H1 (cell line): ENCODE results near the gene CCDC157. TPM values are rescaled to one million over a fixed set of nuclear protein-coding genes. Genes with fewer than 3 reads are reported as not detected.

Source experiments
- CTCF ChIA-PET: fragments of 300-600 bp; sonication (Branson Sonifier 250); formaldehyde crosslinking; loops from one replicate; lab custom pipeline; 2021; ENCODE audit not compliant: partially characterized antibody; lab: Charles Lee
- POLR2A ChIA-PET: fragments of 300-600 bp; sonication (Branson Sonifier 250); formaldehyde crosslinking; loops from one replicate; lab custom pipeline; 2021; ENCODE audit warnings: inconsistent platforms; ENCODE audit not compliant: partially characterized antibody; lab: Charles Lee
- DNase-seq, 2 experiments: peaks; one replicate each; pipeline versions ENCODE4 v3.0.0 to v3.0.0-alpha.2; 2010 to 2022; ENCODE audit warnings: low spot score in 2 of 2, low read depth in 1 of 2, mixed read lengths in 1 of 2
- FAIRE-seq: peaks from 2 replicates; lab custom pipeline; 2011; peaks lifted over from hg19 to GRCh38; lab: Jason Lieb, UNC
- H2AFZ ChIP-seq: 2 replicates; pipeline ENCODE4 v1.8.1; 2012; ENCODE audit warnings: low read length, inconsistent platforms
- H2AK5ac ChIP-seq: 2 replicates; pipeline ENCODE4 v1.6.1; 2013; ENCODE audit warnings: low read depth, low read length
- H2BK120ac ChIP-seq: replicated peaks from 2 replicates; pipeline ENCODE3; 2013; ENCODE audit warnings: low read depth, low read length, inconsistent platforms
- H2BK12ac ChIP-seq: 2 replicates; pipeline ENCODE4 v1.6.1; 2013; ENCODE audit warnings: low read depth, low read length
- H2BK15ac ChIP-seq: 2 replicates; pipeline ENCODE4 v1.6.1; 2013; ENCODE audit warnings: low read length
- H2BK20ac ChIP-seq: 2 replicates; pipeline ENCODE4 v1.6.1; 2013; ENCODE audit warnings: low read length
- H2BK5ac ChIP-seq: 2 replicates; pipeline ENCODE4 v1.6.1; 2013; ENCODE audit warnings: low read depth, low read length
- H3K14ac ChIP-seq: 2 replicates; pipeline ENCODE4 v1.6.1; 2013; ENCODE audit warnings: inconsistent platforms; ENCODE audit not compliant: insufficient read length
- H3K18ac ChIP-seq: 2 replicates; pipeline ENCODE4 v1.6.1; 2013; ENCODE audit warnings: low read length; ENCODE audit errors: extremely low read depth
- H3K23ac ChIP-seq: 2 replicates; pipeline ENCODE4 v1.6.1; 2013; ENCODE audit warnings: inconsistent platforms; ENCODE audit not compliant: insufficient read length
- H3K23me2 ChIP-seq: 2 replicates; pipeline ENCODE4 v1.6.1; 2013; ENCODE audit warnings: low read depth, low read length
- H3K27ac ChIP-seq: 2 replicates; pipeline ENCODE4 v1.6.1; 2011; ENCODE audit warnings: low read depth, low read length, inconsistent platforms
- H3K27me3 ChIP-seq, 4 experiments: replicated peaks in 1 of 4; 1 replicate in 1 of 4; 2 replicates in 3 of 4; pipeline versions ENCODE4 v1.6.1 to v1.8.1; 2011 to 2013; ENCODE audit warnings: low read length in 3 of 4, mild to moderate bottlenecking in 3 of 4, inconsistent platforms in 2 of 4, mixed read lengths in 2 of 4, moderate library complexity in 1 of 4; ENCODE audit not compliant: control insufficient read depth in 3 of 4, insufficient read depth in 3 of 4; ENCODE audit errors: extremely low read depth in 1 of 4
- H3K36me3 ChIP-seq, 4 experiments: 2 replicates each; pipeline versions ENCODE4 v1.6.1 to v1.8.1; 2011 to 2013; ENCODE audit warnings: mild to moderate bottlenecking in 4 of 4, low read length in 3 of 4, moderate library complexity in 2 of 4, control low read depth in 1 of 4, inconsistent platforms in 1 of 4; ENCODE audit not compliant: insufficient read depth in 4 of 4, control insufficient read depth in 2 of 4
- H3K4ac ChIP-seq: replicated peaks from 2 replicates; pipeline ENCODE3; 2013; ENCODE audit warnings: low read length, low read depth, mixed read lengths, inconsistent platforms; ENCODE audit not compliant: insufficient read length
- H3K4me1 ChIP-seq, 4 experiments: replicated peaks in 1 of 4; 1 replicate in 1 of 4; 2 replicates in 3 of 4; pipeline versions ENCODE4 v1.6.1 to v1.8.1; 2011 to 2013; ENCODE audit warnings: low read length in 3 of 4, inconsistent platforms in 2 of 4, mixed read lengths in 1 of 4; ENCODE audit not compliant: insufficient read depth in 4 of 4, control insufficient read depth in 3 of 4
- H3K4me2 ChIP-seq, 2 experiments: 2 replicates each; pipeline versions ENCODE4 v1.6.1 to v1.8.1; 2011 to 2013; ENCODE audit warnings: low read depth in 2 of 2, low read length in 2 of 2, control low read depth in 1 of 2, inconsistent platforms in 1 of 2, mild to moderate bottlenecking in 1 of 2; ENCODE audit not compliant: insufficient read depth in 1 of 2
- H3K4me3 ChIP-seq, 4 experiments: fragments of 200-600, 300-600 bp in 1 of 4; sonication (generic), shearing (Covaris generic), sonication (Bioruptor Twin) in 1 of 4; 2 replicates each; pipeline versions ENCODE4 v1.5.1 to v1.8.1; 2011 to 2016; ENCODE audit warnings: low read length in 4 of 4, low read depth in 3 of 4, control low read depth in 2 of 4, inconsistent platforms in 2 of 4, mild to moderate bottlenecking in 2 of 4, mixed read lengths in 1 of 4, moderate library complexity in 1 of 4; ENCODE audit not compliant: insufficient read depth in 2 of 4; ENCODE audit errors: extremely low read depth in 1 of 4
- H3K56ac ChIP-seq: replicated peaks from 2 replicates; pipeline ENCODE3; 2013; ENCODE audit warnings: low read depth, mild to moderate bottlenecking, mixed read lengths, low read length, inconsistent platforms; ENCODE audit not compliant: insufficient read length
- H3K79me1 ChIP-seq: 2 replicates; pipeline ENCODE4 v1.6.1; 2013; ENCODE audit warnings: low read depth, low read length, control low read depth
- H3K79me2 ChIP-seq, 2 experiments: 2 replicates each; pipeline versions ENCODE4 v1.6.1 to v1.8.1; 2012 to 2013; ENCODE audit warnings: low read length in 2 of 2, mild to moderate bottlenecking in 2 of 2, inconsistent platforms in 1 of 2; ENCODE audit not compliant: insufficient read depth in 2 of 2, control insufficient read depth in 1 of 2
- H3K9ac ChIP-seq, 4 experiments: replicated peaks in 1 of 4; 1 replicate in 1 of 4; 2 replicates in 3 of 4; pipeline versions ENCODE4 v1.6.1 to v1.8.1; 2011 to 2013; ENCODE audit warnings: low read depth in 3 of 4, low read length in 3 of 4, control low read depth in 2 of 4, mild to moderate bottlenecking in 2 of 4, moderate library complexity in 2 of 4, inconsistent platforms in 1 of 4; ENCODE audit errors: extremely low read depth in 1 of 4
- H3K9me3 ChIP-seq, 2 experiments: 2 replicates each; pipeline versions ENCODE4 v1.6.1 to v1.8.1; 2012 to 2013; ENCODE audit warnings: mild to moderate bottlenecking in 2 of 2, moderate library complexity in 2 of 2, control low read depth in 1 of 2, inconsistent platforms in 1 of 2, low read depth in 1 of 2, low read length in 1 of 2, mixed read lengths in 1 of 2; ENCODE audit not compliant: insufficient read depth in 2 of 2
- H4K20me1 ChIP-seq, 2 experiments: replicated peaks in 1 of 2; 2 replicates each; pipeline versions ENCODE3 to v1.8.1; 2011 to 2013; ENCODE audit warnings: inconsistent platforms in 2 of 2, low read length in 2 of 2, mild to moderate bottlenecking in 1 of 2; ENCODE audit not compliant: insufficient read depth in 2 of 2, control insufficient read depth in 1 of 2
- H4K5ac ChIP-seq: 2 replicates; pipeline ENCODE4 v1.6.1; 2013; ENCODE audit warnings: low read length, low read depth, mixed read lengths, inconsistent platforms; ENCODE audit not compliant: insufficient read length
- H4K8ac ChIP-seq: 2 replicates; pipeline ENCODE4 v1.8.0; 2013; ENCODE audit warnings: mild to moderate bottlenecking, moderate library complexity, low read length, inconsistent platforms; ENCODE audit not compliant: insufficient read depth; ENCODE audit errors: extremely low read depth
- H4K91ac ChIP-seq: replicated peaks from 2 replicates; pipeline ENCODE3; 2013; ENCODE audit warnings: low read length, mixed read lengths, inconsistent platforms; ENCODE audit not compliant: insufficient read length
- CBX8 ChIP-seq: fragments of 300-800, 300-1000 bp; sonication (generic); IDR thresholded peaks from 2 replicates; pipeline ENCODE4 v1.7.1; 2016; ENCODE audit warnings: low read depth, low read length, borderline replicate concordance
- SRF ChIP-seq: IDR thresholded peaks from 2 replicates; pipeline ENCODE4 v1.6.1; 2011; ENCODE audit warnings: mild to moderate bottlenecking, low read depth, low read length, moderate library complexity
- WGBS, 2 experiments: shearing (Covaris generic) in 1 of 2; methylation state at CpG; one replicate each; pipeline versions ENCODE4 v1.1.6 to v1.1.7; 2013 to 2015; ENCODE audit warnings: low lambda C conversion rate in 2 of 2, mixed read lengths in 2 of 2, inconsistent platforms in 1 of 2, low coverage in 1 of 2, missing lambda C conversion rate in 1 of 2; ENCODE audit not compliant: insufficient replicate concordance in 2 of 2, insufficient coverage in 1 of 2, insufficient read length in 1 of 2; ENCODE audit errors: extremely low coverage in 1 of 2, missing lambda C conversion rate in 1 of 2; 5-methylcytosine and 5-hydroxymethylcytosine counted together
- polyA plus RNA-seq, 7 experiments: library from polyadenylated mRNA; depleted of rRNA in 3 of 7; stranded (reverse) in 5 of 7; unstranded in 2 of 7; fragments of >200 nt in 5 of 7; fragments of 200-250 nt in 2 of 7; gene quantifications; 1 replicate in 5 of 7; 2 replicates in 1 of 7; 4 replicates in 1 of 7; pipeline versions ENCODE4 v1.2.1 to v1.2.3, GENCODE V29; 2011 to 2013; ENCODE audit warnings: missing spikeins in 2 of 7, mixed read lengths in 2 of 7
- total RNA-seq: library from RNA; stranded (reverse); fragmentation: NEBNext Ultra II Directional; extraction: Animal tissue kit (Norgen Biotek cat#: 25700); gene quantifications from 2 replicates; pipeline ENCODE4 v1.2.1, GENCODE V29; 2021
- TF ChIP-seq, protein P1 (sequence below): IDR thresholded peaks from 2 replicates; pipeline ENCODE4 v1.6.1; 2011; ENCODE audit warnings: low read depth, mild to moderate bottlenecking, low read length; ENCODE audit not compliant: insufficient read depth

CCDC157 gene
- total and polyA plus RNA-seq, 2 of the 8 experiments (the other 6 are each of a cell fraction or from before 2014, with no cell fraction given) = 4.1 to 8.4 TPM

DNA sequence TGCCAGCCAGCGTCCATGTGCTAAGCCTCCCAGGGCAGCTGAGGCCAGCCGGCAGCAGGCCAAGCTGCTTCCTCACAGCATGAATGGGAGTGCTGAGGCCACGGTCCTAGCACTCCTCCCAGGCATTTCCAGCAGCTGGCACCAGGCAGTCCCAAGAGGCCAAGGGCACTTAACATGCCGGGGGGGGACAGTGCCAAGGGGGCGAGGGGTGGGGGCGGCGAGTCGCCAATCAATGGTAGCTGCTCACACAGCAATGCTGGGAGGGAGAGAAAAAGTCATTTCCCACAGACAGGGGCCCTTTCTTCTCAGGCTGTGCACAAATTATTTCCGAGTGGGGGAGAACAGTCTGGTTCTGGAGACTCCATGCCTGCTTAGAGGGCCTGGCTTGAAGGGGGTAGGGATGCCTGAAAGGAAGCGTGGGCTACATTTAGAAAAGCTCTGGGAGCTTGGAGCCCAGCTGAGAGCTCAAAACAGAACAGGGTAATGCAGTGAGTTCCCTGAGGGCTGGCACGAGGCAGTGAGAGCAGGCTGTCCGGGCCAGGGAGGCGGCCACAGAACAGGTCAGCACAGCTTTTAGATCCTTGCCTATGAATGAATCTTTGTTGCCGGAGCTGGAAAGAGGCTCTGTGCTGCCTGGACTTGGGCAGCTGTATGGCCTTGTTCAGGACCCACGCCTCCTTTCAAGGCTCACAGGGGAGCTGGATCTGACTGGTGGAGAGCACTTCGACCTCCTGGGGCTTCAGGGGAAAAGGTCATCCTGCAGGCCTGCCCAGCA lies 15.7 kb upstream of the CCDC157 start:
- Histone ChIP-seq H2BK12ac (no peak overlapping the region), H3K27ac (no peak overlapping the region), H3K27me3 (no peaks in the 10 kb centered on the region), H4K20me1 (peaks cover 6 to 14% of the 10 kb centered on the region in 2 experiments), H3K4me2 (no peak overlapping the region), H4K91ac (no peak overlapping the region), H3K36me3 (peaks cover 50 to 98% (median 95%) of the 10 kb centered on the region in 4 experiments), H3K4me3 (no peak overlapping the region), H3K4ac (no peak overlapping the region), H2BK5ac (no peak overlapping the region), H2AK5ac (no peak overlapping the region), H3K79me1 (no peaks in the 10 kb centered on the region; the same call in 1 of the 2 replicates), H4K8ac (no peak overlapping the region), H3K56ac (no peak overlapping the region), H3K4me1 (no peaks in the 10 kb centered on the region), H2BK20ac (no peak overlapping the region), H3K23me2 (no peaks in the 10 kb centered on the region), H3K23ac (no peak overlapping the region), H3K9ac (no peak overlapping the region), H2BK120ac (no peak overlapping the region), H3K14ac (no peak overlapping the region), H3K79me2 (no peaks in the 10 kb centered on the region), H2BK15ac (no peak overlapping the region), H3K18ac (no peak overlapping the region), H3K9me3 (no peaks in the 10 kb centered on the region), H2AFZ (no peak overlapping the region), H4K5ac (no peak overlapping the region)
- 81% methylated on average over 10 of the region's 16 CpGs; no CpG with 5 or more reads in 1 of the 2 experiments for WGBS, 2 experiments
- FAIRE-seq (no peak), DNase-seq (no peak)
- TF ChIP-seq SRF (no peak), CBX8 (no peak)
- TF ChIP-seq, protein P1, sequence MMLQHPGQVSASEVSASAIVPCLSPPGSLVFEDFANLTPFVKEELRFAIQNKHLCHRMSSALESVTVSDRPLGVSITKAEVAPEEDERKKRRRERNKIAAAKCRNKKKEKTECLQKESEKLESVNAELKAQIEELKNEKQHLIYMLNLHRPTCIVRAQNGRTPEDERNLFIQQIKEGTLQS = no peak
- ChIA-PET POLR2A (interaction anchor here (0.8 to 2.6 kb wide), 8 partner anchors 9 to 1044 kb away, joined by 3 to 11 read pairs (median 3); partner anchors contain the start of genes CCDC157 and SF3A1), CTCF (interaction anchor here (0.6 to 5.4 kb wide), 5 partner anchors 9 to 55 kb away, joined by 3 to 27 read pairs (median 7); partner anchors contain the start of gene CASTOR1)
